Erythroblast (primary cell): ENCODE measurements around the gene NYAP2.

Experiments
- DNase-seq, 2 experiments: peaks; one replicate each; lab custom pipeline; 2025; lab: John Stamatoyannopoulos, UW
- GATA1 ChIP-seq: IDR thresholded peaks from 2 replicates; pipeline ENCODE4 v1.6.1; 2011; ENCODE audit warnings: low read depth, mild to moderate bottlenecking, control low read depth, low read length, moderate library complexity
- POLR2A ChIP-seq: IDR thresholded peaks from 2 replicates; pipeline ENCODE4 v1.6.1; 2011; ENCODE audit warnings: mild to moderate bottlenecking, low read length

NYAP2 gene

DNA sequence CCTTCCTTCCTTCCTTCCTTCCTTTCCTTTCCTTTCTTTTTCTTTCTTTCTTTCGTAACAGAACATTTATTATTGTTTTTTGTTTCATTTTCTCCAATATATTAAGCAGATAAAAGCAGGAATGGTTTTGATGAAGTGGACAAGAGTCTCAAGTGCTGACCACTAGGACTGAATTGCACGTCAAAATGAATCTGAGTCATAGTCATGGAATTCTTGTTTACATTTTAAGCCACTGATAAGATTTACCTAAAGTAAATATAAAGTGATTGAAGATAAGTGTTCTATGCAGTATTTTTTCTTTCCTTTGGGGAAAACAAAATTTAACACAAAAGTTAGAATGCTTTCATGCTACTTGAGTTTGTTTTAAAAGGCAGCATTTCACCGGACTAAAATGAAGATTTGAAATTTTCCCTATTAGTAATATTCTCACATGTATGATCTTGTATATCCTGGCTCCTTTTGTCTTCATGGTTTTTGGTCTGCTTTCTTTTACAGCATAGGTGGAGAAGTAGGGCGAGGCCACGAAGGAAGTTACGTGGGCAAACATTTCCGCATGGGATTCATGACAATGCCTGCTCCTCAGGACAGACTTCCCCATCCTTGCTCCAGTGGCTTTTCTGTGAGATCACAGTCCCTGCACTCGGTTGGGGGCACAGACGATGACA, 113.5 kb downstream of the NYAP2 start:
- TF ChIP-seq POLR2A (no peak), GATA1 (no peak)
- DNase-seq, result no peak

DNA sequence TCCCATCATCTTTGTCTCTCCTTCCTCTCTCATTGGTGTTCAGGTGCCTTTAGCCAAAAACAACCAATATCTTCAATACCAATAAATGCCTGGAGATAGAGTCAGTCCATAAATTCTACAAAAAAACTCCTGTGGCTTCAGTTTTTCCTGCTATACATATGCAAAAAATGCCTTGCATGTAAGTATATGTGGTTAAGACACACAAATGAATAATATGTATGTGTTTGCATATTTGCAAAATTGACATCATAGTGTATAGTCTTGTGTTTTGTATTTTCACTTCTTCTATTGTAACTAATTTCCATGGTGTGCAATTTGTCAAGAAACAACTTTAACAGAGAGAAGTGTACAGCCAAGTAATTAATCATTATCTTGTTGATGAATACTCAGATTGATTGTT, 115.5 kb downstream of the NYAP2 start:
- no peak for TF ChIP-seq POLR2A
- TF ChIP-seq GATA1, result no peak

DNA sequence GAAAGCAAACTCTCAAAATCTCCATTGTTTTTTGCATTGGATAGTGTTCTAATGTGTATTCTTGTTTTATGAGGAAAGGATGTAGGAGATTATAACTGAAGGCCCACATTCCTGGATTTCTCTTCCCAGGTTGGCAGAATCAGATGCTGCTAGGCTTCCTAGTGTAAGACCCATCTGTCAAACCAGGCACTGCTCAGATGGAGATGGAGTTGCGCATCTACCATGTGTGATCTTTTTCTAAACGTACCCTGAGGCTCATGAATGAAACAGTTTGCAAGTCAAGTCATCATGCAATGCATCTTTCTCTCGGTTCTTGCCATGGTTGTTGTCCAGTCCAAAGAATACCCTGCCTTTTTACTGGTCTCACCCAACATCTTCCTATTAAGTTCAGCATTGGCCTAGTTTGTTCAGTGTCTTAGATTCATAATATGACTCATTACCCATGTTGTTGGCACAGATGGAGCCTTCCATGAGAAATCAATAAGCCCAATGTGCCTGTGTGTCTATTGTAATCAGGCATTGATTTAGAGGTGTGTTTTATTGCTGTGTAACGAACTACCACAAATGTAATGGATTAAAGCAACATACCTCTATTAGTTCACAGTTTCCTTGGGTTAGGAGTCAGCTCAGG, 127.4 kb downstream of the NYAP2 start:
- TF ChIP-seq POLR2A (no peak), GATA1 (no peak)
- DNase-seq, result no peak

More for the DNA sequence above, 115.5 kb downstream of the NYAP2 start:
- no peak for DNase-seq

DNA sequence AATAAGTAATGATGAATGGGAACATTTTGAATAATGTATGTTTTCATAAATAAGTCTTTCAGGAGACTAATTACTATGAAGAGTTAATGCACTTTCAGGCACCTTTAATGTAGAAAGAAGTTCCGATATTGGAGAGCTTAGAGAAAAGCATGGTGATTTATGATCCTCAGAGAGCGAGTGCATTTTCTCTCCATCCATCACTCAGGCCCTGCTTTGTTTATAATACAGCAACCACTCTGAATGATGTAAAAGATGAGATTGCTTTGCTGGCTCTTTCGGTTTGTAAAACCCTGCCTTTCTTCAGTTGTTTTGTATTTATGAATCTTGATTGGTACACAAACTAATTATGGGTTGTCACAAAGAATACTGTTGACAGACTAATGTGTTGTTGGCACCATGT, 132.0 kb downstream of the NYAP2 start:
- no peak for DNase-seq
- no peak for TF ChIP-seq POLR2A
- TF ChIP-seq GATA1, result no peak

DNA sequence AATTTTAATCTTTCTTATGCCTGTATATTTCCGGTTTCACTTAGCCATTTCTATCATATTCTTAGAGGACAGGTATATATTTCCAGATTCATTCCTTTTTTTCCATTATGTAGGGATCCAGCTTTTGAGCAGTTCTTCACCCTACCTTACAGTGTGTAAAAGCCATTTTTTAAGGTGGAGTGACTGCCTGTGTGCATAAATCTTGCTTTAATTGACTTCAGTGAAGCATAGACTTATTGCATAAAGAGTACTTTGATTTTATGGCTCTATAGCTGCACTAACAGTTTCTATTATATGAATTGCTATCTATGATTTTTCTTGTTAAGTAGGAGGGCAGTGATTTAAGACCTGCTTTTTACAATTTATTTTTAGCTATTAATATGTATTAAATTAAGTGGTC, 132.6 kb downstream of the NYAP2 start:
- DNase-seq, result no peak
- TF ChIP-seq GATA1, result no peak
- no peak for TF ChIP-seq POLR2A

DNA sequence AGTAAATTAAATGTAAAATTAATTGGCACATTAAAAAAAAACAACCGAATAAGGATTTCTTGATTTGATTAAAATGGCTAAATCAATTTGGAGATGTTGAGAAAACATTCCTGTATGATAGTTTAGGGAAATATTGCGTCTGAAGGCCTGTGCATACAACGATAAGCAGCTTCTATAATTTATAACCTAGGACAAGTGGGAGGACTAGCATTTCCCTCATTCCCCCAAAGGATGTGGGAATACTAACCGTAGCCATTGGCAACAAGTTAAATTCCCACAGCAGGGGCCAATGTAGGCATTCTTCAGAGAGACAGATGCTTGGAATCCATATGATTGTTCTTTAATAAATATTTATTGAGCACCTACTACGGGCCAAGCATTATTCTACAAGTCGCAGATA, 134.5 kb downstream of the NYAP2 start:
- DNase-seq, result no peak
- TF ChIP-seq GATA1, result no peak
- no peak for TF ChIP-seq POLR2A

DNA sequence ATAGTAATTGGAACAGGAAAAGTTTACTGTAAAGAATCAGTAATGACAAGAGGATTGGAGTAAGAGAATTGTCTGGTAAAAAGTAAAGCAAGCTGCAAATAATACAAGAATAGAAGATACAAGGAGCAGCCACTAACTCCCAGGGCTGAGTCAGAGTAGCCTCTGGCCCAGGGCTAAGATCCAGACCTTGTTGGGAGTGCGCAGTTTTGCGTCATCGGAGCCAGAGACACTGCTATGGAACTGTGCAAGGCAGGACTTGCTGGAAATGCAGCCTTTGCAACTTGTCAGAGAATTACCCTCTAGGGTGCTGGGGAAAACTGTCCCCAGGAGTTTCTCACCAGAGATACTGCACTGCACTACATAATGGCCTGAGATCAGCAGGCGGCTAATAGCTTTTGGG, 135.2 kb downstream of the NYAP2 start:
- no peak for DNase-seq
- no peak for TF ChIP-seq POLR2A
- no peak for TF ChIP-seq GATA1

DNA sequence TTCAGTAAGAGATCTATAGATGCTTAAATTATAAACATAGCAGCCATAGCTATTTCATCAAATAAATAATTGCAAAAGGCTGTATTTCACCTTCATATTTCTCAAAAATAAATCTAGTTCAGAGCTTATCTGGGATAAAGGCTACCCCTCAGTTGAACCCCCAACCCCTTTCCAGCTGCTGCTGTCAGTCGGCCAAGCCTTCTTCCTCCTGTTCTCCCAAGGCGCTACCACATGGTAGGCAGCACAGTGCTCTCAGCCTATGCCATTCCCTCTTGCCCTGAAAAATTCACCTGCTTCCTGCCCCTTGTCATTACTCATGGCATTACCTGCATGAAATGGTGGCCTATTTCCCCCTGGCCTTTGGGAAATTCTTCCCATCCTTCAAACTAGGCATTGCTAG, 136.5 kb downstream of the NYAP2 start:
- TF ChIP-seq POLR2A, result no peak
- TF ChIP-seq GATA1, result no peak
- DNase-seq, result no peak

DNA sequence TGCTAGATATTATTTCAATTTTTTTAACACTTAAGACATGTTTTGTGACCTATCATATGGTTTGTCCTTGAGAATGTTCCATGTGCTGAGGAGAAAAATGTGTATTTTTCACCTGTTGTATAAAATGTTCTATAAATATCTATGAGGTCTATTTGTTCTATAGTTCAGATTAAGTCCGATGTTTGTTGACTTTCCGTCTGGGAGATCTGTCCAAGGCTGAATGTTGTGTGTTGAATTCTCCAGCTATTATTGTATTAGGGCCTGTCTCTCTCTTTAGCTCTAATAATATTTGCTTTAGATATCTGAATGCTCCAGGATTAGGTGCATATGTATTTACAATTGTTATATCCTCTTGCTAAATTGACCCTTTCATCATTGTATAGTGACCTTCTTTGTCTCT, 144.1 kb downstream of the NYAP2 start:
- no peak for DNase-seq
- no peak for TF ChIP-seq POLR2A

DNA sequence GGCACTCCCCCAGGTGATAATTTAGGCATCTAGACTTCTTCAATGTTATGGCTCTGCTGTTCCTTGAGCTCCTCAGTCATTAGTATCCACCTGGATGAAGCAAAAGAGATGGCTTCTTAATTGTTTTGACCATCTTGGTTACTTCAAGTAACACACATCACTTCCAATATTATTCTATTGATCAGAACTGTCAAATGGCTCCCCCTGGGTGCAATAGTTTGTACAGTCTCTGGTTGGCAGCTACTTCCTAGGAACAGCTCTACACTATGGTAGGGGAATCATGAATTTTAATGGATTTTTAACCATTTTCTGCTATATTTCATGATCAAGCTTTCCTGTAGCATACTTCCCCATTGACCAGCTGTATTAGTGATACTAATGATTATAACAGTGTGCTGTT, 157.0 kb downstream of the NYAP2 start:
- no peak for DNase-seq
- TF ChIP-seq GATA1, result no peak
- TF ChIP-seq POLR2A, result no peak

DNA sequence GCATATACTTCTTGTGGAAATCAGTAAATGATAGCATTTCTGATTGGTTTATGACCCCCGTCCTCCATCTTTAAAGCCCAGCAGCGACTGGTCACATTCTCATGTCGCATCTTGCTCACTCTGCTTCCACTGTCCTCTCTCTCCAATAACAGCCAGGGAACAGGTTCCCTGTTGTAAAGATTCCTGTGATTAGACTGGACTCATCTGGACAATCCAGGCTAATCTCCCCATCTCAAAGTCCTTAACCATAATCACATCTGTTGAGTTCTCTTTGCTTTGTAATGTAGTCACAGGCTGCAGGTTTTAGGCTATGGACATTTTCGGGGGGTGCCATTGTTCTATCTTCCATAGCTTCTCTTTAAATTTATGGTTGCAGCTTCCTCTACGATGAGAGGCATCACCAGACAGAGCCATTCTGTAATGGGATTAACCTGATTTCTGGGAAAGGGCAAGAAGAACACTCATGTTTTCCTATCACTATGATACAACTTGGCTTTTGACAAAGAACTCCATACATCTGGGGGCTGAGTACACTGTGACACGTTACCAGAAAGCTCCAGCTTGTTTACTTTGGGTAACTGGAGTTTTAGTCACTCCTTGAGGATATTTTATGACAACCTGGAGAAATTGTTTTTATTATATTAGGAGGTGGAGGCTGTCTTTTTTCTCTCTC, 159.0 kb downstream of the NYAP2 start:
- no peak for TF ChIP-seq POLR2A
- no peak for DNase-seq

DNA sequence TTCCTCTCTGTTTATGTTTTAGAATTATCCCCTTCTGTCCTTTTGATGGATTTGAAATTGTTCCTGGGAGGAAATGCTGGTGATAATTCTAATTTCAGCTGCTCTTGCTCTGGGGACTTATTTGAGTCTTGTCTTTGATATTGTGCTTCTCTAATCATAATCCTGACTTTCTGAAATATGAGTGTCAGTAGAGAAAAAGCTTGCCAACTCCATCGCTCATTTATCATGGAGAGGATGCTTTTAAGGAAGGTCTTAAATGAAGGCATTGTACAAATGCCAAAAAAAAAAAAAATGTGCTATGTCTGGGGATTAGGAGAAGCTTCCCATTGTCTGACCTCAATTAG, 159.5 kb downstream of the NYAP2 start:
- no peak for TF ChIP-seq POLR2A
- no peak for TF ChIP-seq GATA1
- DNase-seq, result no peak

DNA sequence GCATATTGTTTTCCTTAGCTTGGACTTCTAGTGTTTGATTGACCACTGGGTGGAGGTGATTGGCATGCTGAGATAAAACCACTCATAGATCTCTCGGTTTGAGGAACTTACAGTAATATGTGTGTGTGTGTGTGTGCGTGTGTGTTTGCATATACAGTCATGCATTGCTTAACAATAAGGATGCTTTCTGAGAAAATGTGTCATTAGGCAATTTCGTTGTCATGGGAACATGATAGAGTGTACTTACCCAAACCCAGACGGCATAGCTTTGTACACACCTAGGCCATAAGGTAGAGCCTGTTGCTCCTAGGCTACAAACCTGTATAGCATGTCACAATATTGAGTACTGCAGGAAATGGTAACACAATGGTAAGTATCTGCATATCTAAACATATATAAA, 167.3 kb downstream of the NYAP2 start:
- no peak for TF ChIP-seq POLR2A
- no peak for TF ChIP-seq GATA1
- no peak for DNase-seq

DNA sequence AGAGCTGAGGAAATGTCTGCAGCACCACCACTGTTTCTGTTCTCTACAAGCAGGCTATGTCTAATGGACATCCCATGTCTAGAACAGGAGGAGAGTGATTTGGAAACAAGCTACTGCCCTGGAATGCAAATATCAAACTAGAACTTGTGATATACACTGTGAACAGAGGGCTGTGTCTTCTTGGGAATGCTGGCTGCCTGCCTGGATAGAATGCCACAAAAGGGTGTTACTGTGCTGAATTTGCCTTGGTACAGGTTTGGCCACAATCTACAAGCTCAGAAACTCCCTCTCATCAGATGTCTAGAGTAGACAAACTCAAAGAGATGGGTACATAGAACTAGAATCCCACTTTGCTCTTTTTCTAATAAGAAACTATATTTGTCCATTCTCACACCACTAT, 170.5 kb downstream of the NYAP2 start:
- no peak for TF ChIP-seq GATA1
- no peak for TF ChIP-seq POLR2A
- DNase-seq, result no peak

DNA sequence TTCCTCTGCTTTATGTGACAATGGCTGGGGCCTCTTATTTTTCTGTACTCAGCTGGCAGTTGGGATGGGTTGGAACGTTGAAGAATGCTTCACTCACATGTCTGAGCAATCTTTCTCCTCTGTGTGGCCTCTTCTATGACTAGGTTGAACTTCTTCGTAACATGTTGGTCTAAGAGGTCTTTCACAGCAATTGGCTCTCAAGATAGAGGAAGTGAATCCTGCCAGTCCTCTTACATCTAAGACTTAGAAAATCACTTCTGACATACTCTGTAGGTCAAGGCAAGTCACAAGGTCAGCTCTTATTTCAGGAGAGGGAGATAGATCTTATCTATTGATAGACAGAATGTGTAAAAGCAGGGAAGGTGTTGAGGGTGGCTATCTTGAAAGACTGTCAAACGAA, 174.1 kb downstream of the NYAP2 start:
- TF ChIP-seq GATA1, result no peak
- no peak for TF ChIP-seq POLR2A
- DNase-seq, result no peak
